Measurements from ENCODE around the gene DFFB.

- TF ChIP-seq POLR2A (IDR thresholded peaks at IDR 0.05; ENCODE audit: low read length) (no peak), GATA1 (IDR thresholded peaks at IDR 0.05; ENCODE audit: low read depth, low read length) (no peak)
Observed at GRCh38 chr1:3928586-3928985, 71.3 kb downstream of the DFFB start.
